ENCODE data around the gene RECQL5. TPM values are rescaled to one million over a fixed set of nuclear protein-coding genes. Genes with fewer than 3 reads are reported as not detected.

RECQL5 gene
- total and polyA plus RNA-seq, 2 of the 8 experiments (the other 6 are each of a cell fraction or from before 2014, with no cell fraction given) = 15.1 to 41.1 TPM

DNA sequence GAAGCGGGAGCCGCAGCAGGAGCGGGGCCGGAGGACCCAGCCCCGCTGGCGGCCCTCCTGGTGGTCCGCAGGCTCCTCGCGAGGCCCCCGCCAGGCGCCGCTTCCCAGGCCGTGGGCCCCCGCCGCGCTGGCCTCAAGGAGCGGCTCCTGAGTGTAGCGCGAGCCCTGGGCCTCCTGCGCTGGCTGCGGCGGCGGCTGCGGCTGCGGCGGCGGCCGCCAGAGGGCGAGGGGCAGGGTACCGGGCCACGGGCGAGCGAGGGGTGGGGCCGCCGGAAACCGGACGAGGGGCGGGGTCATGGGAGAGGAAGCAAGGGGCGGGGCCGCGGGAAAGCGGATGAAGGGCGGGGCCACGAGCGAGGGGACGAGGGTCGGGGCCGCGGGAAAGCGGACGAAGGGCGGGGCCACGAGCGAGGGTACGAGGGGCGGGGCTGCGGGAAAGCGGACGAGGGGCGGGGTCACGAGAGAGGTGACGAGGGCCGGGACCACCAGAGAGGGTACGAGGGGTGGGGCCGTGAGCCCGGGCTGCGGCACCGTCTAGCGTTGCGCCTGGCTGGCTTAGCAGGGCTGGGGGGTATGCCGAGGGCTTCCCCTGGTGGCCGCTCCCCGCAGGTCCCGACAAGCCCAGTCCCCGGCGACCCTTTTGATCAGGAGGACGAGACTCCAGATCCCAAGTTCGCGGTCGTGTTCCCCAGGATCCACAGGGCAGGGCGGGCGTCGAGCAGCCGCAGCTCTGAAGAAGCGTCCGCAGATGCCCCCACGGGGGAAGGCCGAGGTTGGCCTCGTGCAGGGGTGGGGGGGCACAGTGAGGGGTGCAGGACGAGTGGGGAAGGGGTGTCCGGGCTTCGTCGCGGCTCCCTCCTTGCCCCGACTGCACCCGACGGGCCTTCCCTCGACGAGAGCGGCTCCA, 77.7 kb downstream of the RECQL5 start (continued):
- TF ChIP-seq CBX8 (IDR thresholded peaks at IDR 0.05; ENCODE audit: borderline replicate concordance, low read depth, low read length) = no peak
- TF ChIP-seq SIN3A (conservative IDR thresholded peaks at IDR 0.05 in 1 of 2, IDR thresholded peaks at IDR 0.05 in 1 of 2; ENCODE audit: low read depth in 1 of 2, low read length in 2 of 2) = no peak
- no peak for TF ChIP-seq RFX5 (IDR thresholded peaks at IDR 0.05; ENCODE audit: borderline replicate concordance, low read depth, low read length)
- TF ChIP-seq FOSL1 (IDR thresholded peaks at IDR 0.05; ENCODE audit: insufficient read depth, low read depth, low read length) = no peak
- peak in 1 of 2 experiments; percentile 79; a peak in 1 of 3 replicates for TF ChIP-seq EP300 (IDR thresholded peaks at IDR 0.05; ENCODE audit: borderline replicate concordance in 1 of 2, low read depth in 2 of 2, low read length in 2 of 2)
- TF ChIP-seq SP4 (IDR thresholded peaks at IDR 0.05; ENCODE audit: low read length) = no peak
- TF ChIP-seq, protein P1, sequence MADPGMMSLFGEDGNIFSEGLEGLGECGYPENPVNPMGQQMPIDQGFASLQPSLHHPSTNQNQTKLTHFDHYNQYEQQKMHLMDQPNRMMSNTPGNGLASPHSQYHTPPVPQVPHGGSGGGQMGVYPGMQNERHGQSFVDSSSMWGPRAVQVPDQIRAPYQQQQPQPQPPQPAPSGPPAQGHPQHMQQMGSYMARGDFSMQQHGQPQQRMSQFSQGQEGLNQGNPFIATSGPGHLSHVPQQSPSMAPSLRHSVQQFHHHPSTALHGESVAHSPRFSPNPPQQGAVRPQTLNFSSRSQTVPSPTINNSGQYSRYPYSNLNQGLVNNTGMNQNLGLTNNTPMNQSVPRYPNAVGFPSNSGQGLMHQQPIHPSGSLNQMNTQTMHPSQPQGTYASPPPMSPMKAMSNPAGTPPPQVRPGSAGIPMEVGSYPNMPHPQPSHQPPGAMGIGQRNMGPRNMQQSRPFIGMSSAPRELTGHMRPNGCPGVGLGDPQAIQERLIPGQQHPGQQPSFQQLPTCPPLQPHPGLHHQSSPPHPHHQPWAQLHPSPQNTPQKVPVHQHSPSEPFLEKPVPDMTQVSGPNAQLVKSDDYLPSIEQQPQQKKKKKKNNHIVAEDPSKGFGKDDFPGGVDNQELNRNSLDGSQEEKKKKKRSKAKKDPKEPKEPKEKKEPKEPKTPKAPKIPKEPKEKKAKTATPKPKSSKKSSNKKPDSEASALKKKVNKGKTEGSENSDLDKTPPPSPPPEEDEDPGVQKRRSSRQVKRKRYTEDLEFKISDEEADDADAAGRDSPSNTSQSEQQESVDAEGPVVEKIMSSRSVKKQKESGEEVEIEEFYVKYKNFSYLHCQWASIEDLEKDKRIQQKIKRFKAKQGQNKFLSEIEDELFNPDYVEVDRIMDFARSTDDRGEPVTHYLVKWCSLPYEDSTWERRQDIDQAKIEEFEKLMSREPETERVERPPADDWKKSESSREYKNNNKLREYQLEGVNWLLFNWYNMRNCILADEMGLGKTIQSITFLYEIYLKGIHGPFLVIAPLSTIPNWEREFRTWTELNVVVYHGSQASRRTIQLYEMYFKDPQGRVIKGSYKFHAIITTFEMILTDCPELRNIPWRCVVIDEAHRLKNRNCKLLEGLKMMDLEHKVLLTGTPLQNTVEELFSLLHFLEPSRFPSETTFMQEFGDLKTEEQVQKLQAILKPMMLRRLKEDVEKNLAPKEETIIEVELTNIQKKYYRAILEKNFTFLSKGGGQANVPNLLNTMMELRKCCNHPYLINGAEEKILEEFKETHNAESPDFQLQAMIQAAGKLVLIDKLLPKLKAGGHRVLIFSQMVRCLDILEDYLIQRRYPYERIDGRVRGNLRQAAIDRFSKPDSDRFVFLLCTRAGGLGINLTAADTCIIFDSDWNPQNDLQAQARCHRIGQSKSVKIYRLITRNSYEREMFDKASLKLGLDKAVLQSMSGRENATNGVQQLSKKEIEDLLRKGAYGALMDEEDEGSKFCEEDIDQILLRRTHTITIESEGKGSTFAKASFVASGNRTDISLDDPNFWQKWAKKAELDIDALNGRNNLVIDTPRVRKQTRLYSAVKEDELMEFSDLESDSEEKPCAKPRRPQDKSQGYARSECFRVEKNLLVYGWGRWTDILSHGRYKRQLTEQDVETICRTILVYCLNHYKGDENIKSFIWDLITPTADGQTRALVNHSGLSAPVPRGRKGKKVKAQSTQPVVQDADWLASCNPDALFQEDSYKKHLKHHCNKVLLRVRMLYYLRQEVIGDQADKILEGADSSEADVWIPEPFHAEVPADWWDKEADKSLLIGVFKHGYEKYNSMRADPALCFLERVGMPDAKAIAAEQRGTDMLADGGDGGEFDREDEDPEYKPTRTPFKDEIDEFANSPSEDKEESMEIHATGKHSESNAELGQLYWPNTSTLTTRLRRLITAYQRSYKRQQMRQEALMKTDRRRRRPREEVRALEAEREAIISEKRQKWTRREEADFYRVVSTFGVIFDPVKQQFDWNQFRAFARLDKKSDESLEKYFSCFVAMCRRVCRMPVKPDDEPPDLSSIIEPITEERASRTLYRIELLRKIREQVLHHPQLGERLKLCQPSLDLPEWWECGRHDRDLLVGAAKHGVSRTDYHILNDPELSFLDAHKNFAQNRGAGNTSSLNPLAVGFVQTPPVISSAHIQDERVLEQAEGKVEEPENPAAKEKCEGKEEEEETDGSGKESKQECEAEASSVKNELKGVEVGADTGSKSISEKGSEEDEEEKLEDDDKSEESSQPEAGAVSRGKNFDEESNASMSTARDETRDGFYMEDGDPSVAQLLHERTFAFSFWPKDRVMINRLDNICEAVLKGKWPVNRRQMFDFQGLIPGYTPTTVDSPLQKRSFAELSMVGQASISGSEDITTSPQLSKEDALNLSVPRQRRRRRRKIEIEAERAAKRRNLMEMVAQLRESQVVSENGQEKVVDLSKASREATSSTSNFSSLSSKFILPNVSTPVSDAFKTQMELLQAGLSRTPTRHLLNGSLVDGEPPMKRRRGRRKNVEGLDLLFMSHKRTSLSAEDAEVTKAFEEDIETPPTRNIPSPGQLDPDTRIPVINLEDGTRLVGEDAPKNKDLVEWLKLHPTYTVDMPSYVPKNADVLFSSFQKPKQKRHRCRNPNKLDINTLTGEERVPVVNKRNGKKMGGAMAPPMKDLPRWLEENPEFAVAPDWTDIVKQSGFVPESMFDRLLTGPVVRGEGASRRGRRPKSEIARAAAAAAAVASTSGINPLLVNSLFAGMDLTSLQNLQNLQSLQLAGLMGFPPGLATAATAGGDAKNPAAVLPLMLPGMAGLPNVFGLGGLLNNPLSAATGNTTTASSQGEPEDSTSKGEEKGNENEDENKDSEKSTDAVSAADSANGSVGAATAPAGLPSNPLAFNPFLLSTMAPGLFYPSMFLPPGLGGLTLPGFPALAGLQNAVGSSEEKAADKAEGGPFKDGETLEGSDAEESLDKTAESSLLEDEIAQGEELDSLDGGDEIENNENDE (IDR thresholded peaks at IDR 0.05; ENCODE audit: insufficient replicate concordance, low read length) = no peak
- TF ChIP-seq EGR1 (IDR thresholded peaks at IDR 0.05; ENCODE audit: borderline replicate concordance, low read depth, low read length) = no peak
- TF ChIP-seq SIRT6 (IDR thresholded peaks at IDR 0.05; ENCODE audit: low read length) = no peak

All from H1 (cell line).